DMS53 (cell line): ENCODE results near the gene TAGLN3.

ENCODE experiments used
- DNase-seq: peaks from one replicate; lab custom pipeline; 2025; lab: John Stamatoyannopoulos, UW

Gene TAGLN3

DNA sequence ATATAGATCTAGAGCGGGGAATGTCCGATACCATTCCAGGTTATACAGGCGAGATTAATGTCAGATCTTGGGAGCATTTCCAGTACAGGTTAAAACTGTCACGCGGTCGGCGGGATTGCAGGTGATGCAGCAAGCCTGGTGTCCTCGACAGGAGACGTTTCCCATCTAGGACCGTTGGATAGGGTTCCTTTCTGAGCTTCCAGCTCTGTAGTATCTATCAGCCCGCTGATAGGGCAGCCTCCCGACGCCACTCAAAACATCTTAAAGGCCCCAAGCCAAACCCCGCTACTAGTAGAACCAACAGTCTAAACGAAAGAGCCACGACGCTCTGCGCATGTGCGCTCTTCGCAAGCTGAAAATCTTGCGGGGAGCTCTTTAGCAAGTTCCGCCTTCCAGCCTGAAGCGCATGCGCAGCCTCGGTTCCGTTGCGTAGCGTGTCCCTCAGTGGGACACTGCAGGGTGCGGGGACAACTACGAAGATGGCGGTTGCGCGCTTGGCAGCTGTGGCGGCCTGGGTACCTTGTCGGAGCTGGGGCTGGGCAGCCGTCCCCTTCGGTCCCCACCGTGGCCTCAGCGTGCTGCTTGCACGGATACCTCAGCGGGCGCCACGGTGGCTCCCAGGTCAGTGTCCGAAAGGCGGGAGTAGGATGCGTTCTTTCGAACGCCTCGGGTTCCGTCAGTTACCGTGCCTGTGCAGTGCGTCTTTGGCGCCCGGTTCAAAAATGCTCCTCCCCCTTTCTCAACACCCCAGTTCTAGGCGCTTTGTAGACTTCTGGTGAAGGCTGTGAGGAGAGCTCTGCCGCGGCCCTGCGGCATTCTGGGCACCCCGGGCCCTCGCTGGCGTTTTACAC, 19.9 kb upstream of the TAGLN3 start, which contains the start of gene ABHD10:
Gene ABHD10, plus strand, starts transcription at position 444 of the 851 bp plus-strand sequence. Its CDS starts 36 bp downstream, at position 480.
- peak; percentile 98 for DNase-seq

DNA sequence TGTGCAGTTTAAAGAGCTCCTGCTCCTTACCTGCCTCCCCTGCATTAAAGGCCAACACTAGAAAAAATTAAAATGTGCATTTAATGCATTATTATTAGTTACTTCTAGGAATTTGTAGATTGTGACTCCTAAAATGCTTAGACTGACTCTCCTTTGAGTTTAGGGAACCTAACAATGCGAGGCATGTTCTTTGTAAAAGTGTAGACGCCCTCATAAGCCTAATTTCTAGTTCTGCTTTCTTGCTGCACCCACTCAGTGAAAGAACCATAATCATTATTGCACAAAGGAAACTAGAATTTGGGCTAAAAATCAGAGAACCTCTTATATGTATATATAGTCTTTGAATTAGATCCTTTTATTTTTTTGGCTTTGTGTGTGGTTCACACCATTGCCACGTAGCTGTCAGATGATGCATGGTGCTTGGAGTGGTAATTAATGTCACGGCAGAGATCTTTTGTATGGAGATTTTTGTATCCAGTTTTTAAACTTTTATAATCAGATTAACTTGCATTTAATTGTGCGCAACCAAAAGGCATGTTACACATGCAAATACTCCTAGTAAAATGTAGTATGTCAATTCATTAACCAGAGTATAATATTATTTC, 19.2 kb upstream of the TAGLN3 start:
- DNase-seq, result peak; percentile 17

DNA sequence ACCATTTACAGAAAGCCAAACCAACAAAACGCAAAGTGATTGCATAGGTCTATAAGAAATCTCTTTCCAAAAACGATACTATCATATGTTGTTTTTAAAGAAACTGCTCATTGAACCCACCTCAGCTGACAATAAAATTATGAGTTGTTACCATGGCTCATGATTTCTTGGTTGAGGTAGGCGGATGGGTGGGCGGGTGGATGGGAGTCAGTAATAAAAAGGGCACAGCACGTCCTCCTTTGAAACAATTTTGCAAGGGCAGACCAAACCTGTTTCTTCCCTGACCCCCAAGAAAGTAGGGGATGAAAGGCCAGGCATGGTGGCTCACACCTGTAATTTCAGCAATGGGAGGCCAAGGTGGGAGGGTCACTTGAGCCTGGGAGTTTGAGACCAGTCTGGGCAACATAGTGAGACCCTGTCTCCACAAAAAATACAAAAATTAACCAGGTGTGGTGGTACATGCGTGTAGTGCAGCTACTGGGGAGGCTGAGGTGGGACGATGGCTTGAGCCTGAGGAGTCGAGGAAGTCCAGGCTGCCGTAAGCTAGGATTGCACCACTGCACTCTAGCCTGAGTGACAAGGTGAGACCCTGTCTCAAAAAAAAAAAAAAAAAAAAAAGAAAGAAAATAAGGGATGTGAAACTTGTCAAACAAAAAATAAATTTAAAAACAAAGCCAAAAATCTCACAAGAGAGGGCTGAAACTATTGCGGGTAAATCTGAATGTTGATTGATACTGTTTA, 17.8 kb upstream of the TAGLN3 start:
- no peak for DNase-seq

DNA sequence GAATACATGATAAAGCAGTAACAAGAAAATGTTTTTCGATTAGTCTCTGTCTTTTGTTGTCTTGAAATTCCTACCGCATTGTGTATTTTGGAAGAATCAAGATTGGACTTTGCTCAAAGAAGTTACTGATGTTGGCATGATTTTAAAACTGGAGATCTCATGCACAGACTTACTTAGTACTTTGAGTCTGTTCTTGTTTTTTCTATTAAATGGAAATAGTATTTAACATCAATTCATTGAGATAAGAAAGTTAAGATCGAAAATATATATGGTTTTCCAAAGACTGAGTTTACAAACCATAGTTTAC, 17.3 kb upstream of the TAGLN3 start:
- DNase-seq, result no peak

DNA sequence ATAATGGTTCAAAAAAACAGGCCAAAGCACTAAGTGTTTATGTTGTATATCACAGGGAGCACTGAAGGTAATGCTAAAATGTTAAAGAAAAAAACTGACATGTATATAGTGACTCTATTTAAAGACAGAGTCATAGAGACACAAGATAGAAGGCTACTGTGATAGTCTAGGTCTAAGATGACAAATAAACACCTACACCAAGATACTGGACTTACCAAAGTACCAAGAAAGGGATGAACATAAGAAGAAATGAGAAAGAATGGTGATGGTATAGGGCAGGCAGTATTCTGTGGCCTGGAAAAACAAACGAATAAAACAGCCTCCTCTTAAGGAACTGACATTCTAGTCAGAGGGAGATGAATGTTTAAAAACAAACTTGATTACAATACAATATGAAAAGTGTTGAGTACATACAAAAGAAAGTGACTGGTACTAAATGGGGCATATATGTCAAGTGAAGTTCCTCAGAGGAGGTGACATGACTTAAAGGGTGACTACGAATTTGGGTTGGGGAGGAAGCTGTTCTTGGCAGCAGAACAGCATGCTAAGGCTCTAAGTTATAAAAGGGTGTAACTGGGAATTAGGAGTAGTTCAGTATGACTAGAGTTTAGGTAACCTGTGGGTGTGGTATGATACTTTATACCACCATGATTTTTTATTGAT, 14.0 kb upstream of the TAGLN3 start:
- no peak for DNase-seq

DNA sequence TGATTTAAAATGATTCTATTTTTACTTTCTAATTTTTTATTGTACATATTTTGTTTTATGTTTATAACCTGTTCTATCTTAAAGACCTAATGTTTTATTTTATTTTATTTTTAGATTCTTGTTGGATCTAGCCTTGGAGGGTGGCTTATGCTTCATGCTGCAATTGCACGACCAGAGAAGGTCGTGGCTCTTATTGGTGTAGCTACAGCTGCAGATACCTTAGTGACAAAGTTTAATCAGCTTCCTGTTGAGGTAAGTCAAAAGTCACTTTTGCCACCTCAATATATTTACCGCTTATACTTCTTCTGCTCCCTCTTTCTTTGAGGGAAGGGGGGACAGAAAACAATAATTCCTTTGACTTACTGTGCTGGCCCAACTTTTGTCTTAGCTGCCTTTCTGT, 11.9 kb upstream of the TAGLN3 start:
- DNase-seq, result no peak

DNA sequence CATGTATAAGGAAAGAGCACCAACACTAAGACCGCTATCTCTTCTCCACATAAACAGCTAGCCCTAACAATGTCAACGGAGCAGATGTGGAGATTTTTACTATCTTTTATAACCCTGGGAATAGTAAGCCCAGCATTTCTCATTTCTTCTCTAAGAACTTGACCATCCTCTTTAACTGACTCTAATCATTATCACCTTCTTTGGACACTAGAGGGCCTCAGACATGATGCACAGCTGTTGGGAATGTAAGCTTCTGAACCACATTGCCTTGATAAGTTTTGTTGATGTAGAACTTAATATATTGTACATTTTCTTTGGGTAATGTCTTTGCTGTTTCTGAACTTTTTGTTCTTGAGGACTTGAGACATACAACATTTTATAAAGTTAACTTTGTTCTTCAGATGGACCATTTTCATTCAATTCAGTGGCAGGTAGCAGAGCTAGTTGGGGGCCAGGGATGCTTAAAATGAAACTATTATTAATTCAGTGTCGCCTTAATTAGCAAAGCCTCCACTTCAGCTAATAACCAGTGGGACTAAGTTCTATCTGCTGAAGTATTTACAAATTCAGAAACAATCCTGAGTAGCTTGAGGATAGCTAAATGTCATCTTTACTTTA, 9.6 kb upstream of the TAGLN3 start:
- DNase-seq, result peak; percentile 79

DNA sequence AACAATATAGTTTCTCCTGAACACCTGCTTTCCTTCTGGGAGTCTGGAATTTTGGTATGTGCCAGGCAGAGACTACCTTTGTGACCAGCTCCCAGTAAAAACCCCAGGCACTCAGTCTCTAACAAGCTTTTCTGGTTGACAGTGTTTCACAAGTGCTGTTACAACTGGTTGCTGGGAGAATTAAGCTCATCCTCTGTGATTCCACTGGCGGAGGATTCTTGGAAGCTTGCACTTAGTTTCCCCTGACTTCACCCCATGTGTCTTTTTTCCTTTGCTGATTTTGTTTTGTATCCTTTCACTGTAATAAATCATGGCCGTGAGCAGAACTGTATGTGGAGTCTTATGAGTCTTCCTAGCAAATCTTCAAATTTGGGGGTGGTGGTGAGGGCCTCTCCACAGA, 5.7 kb upstream of the TAGLN3 start:
- no peak for DNase-seq

DNA sequence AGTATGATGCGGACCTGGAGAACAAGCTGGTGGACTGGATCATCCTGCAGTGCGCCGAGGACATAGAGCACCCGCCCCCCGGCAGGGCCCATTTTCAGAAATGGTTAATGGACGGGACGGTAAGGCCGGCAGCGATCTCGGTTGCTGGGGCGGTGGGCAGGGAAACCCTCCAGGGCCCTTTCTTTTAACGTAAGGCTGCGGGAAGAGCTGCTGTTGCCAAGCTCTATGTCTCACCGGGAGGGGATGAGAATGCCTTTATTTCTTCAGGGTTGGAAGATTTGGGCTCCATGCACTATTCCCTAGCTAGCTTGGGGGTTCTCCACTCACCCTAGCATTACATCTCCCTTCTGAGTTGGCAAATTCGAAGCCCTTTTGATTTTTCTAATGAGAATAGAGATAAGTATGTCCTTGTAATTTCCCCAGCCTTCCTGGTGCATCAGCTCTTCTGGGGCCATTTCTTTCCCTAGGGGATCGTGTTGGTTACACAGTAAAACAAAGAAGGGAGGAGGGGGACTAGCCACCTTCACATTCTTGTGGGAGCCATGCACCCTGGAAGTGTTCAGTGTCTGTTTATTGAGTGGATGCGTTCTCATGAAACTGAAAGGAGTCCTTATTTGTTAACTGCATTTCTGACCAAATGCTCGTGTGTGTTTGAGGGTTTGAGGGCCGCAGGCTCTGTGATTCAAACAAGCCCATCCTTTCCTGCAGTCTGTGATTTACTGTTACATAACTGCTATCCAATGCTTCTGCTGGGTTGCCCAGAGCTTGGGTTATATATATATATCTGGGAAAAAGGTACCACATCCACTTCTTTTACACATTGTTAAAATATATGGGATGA, 982 bp downstream of the TAGLN3 start:
- no peak for DNase-seq

DNA sequence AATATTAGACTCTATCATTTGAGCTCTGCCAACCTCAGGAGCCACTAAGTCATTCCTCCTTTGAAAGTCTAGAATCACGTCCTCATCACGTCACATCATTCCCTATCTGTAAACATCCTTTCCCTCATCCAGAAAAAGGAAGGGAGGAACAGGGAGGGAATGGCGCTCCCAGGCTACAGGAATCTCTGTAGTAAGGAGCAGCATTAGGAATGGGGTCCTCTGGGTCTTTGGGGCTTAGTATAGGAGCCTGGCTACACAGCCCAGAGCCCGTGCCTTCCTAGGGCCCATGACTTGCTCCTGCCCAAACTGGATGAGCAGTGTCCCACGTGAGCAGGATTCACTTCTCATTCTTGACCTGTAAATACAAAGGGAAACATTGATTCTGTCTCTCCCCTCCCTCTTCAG, 1.6 kb downstream of the TAGLN3 start:
- no peak for DNase-seq

DNA sequence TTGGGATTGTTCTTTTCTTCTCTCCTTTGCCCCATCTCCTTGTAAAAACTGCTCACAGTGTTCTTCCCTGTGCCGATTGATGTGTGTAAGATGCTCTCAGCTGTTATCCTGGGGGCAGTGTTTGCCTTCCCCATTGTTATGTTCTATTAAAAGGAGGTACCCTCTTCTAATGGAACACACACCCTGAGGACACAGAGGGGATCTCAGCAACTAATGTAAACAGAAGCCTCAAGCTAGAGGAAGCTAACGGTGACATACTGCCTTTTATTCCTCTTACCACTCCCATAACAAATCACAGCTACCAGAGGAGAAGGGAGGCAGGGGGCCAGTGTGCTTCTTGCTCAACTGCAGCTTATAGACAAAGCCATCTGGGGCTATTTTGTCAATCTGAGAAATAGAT, 2.2 kb downstream of the TAGLN3 start:
- no peak for DNase-seq

DNA sequence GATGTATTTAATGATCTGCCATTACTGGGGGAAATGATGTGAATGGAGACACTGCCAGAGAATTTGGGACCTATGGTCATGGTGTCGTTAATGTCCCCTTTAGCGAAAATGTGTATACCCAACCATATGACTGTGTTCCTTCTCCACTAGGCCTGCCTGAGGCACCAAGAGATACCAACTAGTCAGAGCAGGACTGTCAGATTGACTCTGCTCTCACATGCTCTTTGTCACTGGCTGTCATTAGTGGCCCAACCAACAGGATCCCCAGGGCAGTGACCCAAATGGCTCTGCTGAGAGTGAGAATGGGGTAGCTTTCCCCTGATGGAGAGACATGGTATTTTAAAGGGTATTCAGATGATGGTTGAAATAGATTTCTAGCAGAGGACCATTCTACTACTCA, 2.8 kb downstream of the TAGLN3 start:
- DNase-seq, result no peak

DNA sequence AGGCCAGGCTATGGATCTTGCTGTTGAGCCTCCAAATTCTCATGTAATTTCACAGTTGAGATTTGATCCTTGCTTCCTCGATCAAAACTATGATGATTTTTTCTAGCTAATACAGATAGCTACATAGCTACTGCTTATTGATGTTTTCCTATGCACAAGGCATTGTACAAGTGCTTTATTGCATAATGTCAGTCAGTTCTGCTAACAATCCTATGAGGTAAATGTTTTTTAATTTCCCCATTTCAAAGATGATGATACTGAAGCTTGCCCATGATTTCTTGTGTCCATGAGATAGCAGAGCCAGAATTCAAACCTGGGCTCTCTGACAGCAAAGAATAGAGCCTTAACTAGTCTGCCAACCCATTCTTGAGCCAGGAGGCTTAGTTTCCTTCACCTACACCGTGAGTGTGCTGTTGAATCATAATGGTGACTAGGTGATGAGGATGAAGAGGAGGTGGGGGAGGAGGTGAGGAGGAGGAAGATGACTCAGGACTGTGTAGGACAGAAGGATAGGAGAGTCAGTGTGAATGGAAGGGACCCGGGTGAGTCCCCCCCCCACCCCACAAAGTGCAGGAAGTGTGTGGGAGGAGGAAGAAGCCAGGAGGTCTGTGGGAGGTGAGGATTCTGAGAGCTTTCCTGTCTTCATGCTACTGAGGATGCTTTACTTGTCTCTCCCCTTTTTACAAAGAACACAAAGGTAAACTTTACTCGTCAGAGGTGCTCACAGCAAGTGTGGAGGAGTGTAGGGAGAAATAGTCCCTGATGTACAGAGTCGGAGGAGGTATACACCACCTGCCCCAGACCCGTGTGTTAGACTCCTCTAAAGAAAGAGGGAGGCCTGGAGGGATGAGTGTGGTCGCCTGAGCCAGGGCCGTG, 3.6 kb downstream of the TAGLN3 start:
- DNase-seq, result no peak

DNA sequence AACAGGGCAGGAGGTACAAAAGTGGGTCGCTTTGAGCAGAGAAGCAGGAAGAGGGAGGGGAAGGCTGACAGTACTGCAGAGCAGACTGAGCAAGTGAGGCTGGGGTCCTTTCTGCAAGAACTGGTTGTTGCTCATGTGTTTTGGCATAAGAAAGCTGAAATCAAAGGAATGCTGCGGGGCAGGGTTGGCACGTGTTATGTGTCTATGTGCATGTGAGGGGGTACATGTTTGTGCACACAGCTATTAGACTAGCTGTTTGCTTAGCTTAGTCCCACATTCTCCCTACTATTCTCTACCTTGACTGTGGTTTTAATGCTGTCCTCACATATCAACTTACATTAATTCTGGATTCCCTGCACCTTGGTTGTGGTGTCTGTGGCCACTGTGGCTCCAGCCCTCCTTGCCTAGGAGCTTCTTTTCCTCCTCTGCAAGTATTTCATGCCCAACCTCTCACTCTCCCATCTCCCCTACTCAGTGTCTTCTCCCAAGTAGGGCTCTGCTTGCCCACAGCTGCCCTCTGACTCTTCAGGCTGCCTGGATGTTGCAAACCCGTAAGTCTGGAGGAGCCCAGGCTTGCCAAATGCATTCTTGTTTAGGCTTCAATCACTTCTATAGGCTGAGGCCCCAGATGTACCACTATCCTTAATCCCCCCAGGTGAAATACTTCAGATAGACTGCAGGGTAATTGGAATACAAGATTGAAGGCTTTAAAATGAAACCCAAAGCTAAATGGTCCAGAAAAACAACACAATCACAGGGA, 4.8 kb downstream of the TAGLN3 start:
- no peak for DNase-seq

DNA sequence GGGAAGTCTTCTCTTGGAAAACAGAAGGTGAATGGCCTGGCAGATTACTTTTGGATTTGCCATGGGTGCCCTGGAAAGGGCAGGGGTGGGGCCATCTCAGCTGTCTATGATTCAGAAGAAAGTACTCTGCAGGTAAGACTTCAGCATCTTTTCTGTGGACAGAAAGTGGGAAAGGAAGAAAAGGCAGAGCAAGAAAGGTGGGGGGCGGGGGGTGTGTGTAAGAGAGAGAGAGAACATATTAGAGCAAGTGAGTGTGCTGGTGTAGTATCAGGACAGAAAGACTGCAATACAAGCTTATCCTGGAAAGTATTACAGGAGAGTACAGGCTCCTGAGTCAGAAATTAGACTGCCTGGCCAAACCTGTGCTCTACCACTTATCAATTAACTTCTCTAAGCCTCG, 5.5 kb downstream of the TAGLN3 start:
- no peak for DNase-seq

DNA sequence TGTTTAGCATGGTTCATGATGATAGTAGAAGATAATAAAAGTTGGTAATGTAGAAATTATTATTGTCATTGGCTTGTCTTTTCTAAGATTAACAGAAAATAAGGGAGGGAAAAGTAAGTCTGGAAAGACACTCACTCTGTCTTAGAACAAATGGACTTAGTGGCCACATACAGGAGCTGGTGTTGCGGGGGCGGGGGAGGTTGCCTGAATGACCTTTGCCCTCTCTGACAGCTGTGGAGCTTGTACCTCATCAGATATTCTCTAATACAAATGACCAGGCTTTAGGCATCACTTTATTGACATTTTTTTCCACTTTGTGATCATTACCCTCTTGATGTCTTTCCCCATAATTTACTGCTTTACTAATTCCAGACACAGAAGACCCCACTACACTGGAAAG, 5.9 kb downstream of the TAGLN3 start:
- DNase-seq, result peak; percentile 24

DNA sequence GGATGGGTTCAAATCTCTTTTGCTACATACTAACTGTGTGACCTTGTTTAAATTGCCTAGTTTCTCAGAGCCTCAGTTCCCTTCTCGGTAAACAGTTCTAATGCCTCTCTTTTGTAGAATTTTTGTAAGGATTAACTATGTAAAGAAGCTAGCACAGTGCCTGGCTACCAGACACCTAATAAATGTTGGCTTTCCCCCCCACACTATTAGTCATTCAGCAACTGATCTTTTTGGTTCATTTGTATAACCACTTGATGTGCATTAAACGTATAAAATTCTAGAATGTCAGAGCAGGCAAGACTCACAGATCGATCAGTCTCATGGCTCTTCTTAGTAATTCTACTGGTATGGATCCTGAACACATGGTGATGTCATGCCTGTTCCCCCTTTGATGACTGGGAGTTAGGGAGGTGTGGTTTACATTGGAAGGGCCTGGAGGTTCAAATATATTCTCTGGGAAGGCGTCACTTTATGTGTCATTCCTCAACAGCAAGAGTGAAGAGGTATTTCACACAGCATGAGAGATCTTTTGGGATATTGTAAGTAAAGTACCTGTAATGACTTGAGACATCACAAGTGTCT, 6.5 kb downstream of the TAGLN3 start:
- DNase-seq, result peak; percentile 38

DNA sequence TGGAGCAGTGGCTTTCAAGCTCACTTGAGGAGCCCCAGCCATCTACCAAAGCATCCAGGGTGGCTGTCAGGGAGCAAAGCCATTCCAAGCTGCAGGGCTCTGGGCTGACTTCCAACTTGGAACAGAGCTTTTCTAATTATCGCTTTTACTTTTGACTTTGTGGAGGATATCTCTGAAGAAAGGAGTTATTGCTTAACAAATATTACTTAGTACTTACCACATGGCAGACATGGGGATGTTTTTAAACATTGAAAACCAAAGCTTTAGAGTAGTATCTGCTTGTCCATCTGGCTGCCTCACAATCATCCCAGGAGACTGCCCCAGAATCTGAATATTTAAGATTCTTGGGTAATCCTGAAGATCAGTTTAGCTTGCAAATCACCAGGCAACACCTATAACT, 8.9 kb downstream of the TAGLN3 start:
- no peak for DNase-seq

DNA sequence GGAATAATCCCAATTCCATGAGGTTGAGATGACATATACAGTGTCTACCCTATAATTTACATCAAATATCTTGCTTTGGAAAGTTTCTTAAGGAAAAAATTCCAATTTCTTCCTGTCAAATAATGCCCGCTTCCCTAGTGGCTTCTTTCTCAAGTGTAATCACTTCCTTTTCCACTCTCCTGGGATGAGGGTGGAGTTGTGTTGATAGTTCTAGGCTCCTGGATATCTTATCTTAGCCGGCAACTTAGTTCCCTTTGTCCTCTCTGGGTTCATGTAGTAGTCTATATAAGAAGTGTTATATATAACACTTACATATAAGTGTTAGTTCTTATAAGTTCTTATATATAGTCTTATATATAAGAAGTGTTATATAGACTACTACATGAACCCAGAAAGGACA, 10.9 kb downstream of the TAGLN3 start:
- DNase-seq, result no peak
